ENCODE results near the gene MYH11. TPM values are rescaled to one million over a fixed set of nuclear protein-coding genes. Genes with fewer than 3 reads are reported as not detected.

Gene MYH11
- total and polyA plus RNA-seq, 10 of the 15 experiments (the other 5 are each of a cell fraction or from before 2014, with no cell fraction given), result 0.01 to 1.9 (median 0.13) TPM; not detected in 1

DNA sequence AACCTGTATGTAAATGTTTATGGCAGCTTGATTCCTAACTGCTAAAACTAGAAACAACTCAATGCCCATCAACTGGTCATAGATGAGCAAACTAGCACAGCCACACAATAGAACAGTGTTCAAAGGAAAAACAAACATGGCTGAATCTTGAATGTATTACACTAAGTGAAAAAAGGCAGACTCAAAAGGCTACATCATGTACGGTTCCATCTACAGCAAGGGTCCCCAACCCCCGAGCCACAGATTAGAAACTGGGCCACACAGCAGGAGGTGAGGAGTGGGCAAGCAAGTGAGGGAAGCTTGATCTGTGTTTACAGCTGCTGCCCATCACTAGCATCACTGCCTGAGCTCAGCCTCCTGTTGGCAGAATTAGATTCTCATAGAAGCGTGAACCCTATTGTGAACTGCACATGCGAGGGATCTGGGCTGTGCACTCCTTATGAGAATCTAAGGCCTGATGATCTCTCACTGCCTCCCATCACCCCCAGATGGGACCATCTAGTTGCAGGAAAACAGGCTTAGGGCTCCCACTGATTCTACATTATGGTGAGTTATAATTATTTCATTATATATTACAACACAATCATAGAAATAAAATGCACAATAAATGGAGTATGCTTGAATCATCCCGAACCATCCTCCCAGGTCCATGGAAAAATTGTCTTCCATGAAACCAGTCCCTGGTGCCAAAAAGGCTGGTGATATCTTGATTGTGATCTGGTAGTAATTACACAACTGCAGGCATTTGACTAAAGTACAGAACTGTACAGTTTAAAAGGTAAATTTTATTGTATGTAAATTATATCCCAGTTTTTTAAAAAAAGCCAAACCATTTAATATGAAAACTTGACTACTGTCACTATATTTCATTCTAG lies 23.8 kb upstream of the MYH11 start:
- no peaks in the 10 kb centered on the region for H3K27me3 ChIP-seq (replicated peaks in 1 of 2; ENCODE audit: control insufficient read depth in 2 of 2, insufficient read depth in 2 of 2, low read length in 1 of 2)
- no peaks in the 10 kb centered on the region for H3K9me3 ChIP-seq (replicated peaks; ENCODE audit: control insufficient read depth, insufficient read depth, low read length)
- TF ChIP-seq, protein P1, sequence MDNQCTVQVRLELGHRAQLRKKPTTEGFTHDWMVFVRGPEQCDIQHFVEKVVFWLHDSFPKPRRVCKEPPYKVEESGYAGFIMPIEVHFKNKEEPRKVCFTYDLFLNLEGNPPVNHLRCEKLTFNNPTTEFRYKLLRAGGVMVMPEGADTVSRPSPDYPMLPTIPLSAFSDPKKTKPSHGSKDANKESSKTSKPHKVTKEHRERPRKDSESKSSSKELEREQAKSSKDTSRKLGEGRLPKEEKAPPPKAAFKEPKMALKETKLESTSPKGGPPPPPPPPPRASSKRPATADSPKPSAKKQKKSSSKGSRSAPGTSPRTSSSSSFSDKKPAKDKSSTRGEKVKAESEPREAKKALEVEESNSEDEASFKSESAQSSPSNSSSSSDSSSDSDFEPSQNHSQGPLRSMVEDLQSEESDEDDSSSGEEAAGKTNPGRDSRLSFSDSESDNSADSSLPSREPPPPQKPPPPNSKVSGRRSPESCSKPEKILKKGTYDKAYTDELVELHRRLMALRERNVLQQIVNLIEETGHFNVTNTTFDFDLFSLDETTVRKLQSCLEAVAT (IDR thresholded peaks at IDR 0.05), result no peak
- TF ChIP-seq, protein P2, sequence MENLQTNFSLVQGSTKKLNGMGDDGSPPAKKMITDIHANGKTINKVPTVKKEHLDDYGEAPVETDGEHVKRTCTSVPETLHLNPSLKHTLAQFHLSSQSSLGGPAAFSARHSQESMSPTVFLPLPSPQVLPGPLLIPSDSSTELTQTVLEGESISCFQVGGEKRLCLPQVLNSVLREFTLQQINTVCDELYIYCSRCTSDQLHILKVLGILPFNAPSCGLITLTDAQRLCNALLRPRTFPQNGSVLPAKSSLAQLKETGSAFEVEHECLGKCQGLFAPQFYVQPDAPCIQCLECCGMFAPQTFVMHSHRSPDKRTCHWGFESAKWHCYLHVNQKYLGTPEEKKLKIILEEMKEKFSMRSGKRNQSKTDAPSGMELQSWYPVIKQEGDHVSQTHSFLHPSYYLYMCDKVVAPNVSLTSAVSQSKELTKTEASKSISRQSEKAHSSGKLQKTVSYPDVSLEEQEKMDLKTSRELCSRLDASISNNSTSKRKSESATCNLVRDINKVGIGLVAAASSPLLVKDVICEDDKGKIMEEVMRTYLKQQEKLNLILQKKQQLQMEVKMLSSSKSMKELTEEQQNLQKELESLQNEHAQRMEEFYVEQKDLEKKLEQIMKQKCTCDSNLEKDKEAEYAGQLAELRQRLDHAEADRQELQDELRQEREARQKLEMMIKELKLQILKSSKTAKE (IDR thresholded peaks at IDR 0.05; ENCODE audit: low read depth, poor library complexity, severe bottlenecking), result no peak
- TF ChIP-seq NRF1 (conservative IDR thresholded peaks at IDR 0.05; ENCODE audit: low read depth, low read length) (no peak), MTA3 (IDR thresholded peaks at IDR 0.05; ENCODE audit: borderline replicate concordance, low read length) (no peak), CBFB (IDR thresholded peaks at IDR 0.05; ENCODE audit: low read depth) (no peak), NBN (IDR thresholded peaks at IDR 0.05) (no peak), ZSCAN29 (IDR thresholded peaks at IDR 0.05) (no peak), STAT1 (conservative IDR thresholded peaks at IDR 0.05) (no peak)
- TF ChIP-seq, protein P3, sequence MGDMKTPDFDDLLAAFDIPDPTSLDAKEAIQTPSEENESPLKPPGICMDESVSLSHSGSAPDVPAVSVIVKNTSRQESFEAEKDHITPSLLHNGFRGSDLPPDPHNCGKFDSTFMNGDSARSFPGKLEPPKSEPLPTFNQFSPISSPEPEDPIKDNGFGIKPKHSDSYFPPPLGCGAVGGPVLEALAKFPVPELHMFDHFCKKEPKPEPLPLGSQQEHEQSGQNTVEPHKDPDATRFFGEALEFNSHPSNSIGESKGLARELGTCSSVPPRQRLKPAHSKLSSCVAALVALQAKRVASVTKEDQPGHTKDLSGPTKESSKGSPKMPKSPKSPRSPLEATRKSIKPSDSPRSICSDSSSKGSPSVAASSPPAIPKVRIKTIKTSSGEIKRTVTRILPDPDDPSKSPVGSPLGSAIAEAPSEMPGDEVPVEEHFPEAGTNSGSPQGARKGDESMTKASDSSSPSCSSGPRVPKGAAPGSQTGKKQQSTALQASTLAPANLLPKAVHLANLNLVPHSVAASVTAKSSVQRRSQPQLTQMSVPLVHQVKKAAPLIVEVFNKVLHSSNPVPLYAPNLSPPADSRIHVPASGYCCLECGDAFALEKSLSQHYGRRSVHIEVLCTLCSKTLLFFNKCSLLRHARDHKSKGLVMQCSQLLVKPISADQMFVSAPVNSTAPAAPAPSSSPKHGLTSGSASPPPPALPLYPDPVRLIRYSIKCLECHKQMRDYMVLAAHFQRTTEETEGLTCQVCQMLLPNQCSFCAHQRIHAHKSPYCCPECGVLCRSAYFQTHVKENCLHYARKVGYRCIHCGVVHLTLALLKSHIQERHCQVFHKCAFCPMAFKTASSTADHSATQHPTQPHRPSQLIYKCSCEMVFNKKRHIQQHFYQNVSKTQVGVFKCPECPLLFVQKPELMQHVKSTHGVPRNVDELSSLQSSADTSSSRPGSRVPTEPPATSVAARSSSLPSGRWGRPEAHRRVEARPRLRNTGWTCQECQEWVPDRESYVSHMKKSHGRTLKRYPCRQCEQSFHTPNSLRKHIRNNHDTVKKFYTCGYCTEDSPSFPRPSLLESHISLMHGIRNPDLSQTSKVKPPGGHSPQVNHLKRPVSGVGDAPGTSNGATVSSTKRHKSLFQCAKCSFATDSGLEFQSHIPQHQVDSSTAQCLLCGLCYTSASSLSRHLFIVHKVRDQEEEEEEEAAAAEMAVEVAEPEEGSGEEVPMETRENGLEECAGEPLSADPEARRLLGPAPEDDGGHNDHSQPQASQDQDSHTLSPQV (IDR thresholded peaks at IDR 0.05), result no peak
- TF ChIP-seq, protein P4, sequence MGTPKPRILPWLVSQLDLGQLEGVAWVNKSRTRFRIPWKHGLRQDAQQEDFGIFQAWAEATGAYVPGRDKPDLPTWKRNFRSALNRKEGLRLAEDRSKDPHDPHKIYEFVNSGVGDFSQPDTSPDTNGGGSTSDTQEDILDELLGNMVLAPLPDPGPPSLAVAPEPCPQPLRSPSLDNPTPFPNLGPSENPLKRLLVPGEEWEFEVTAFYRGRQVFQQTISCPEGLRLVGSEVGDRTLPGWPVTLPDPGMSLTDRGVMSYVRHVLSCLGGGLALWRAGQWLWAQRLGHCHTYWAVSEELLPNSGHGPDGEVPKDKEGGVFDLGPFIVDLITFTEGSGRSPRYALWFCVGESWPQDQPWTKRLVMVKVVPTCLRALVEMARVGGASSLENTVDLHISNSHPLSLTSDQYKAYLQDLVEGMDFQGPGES (IDR thresholded peaks at IDR 0.05), result no peak
- H3K9ac ChIP-seq (ENCODE audit: control insufficient read depth, insufficient read depth, low read length), result no peak overlapping the region
- 54% methylated on average over 5 of the region's 5 CpGs for WGBS (ENCODE audit: insufficient coverage, insufficient replicate concordance, low lambda C conversion rate, missing lambda C conversion rate)
- peaks cover 3% of the 10 kb centered on the region; the same call in 1 of the 2 replicates for H3K4me1 ChIP-seq (ENCODE audit: control insufficient read depth, insufficient read depth, low read length)
- ATAC-seq, result peak; percentile 35; the same call in 2 of the 3 replicates
- SMC1A ChIA-PET (ENCODE audit: uncharacterized antibody, unreplicated experiment), result interaction anchor here (2.8 kb wide), 1 partner anchor 7 kb away, joined by 14 read pairs; the partner anchor contains the start of gene CEP20
- in situ Hi-C loops (cut with MboI), result no loop called here
- CTCF ChIA-PET, result interaction anchor here (0.6 kb wide), 1 partner anchor 17 kb away, joined by 3 read pairs; no protein-coding TSS in a partner anchor
- intact Hi-C loops (cut with micrococcal nuclease; ENCODE audit: unreplicated experiment), result loop anchor here (10.0 kb wide), 1 partner anchor 154 kb away; no protein-coding TSS in a partner anchor
- BruUV-seq (replicated peaks), result no TSS peak
- no peak for FAIRE-seq
- H3K79me2 ChIP-seq (ENCODE audit: control insufficient read depth, insufficient read depth, low read length), result peaks cover 9% of the 10 kb centered on the region
- RAD21 ChIA-PET (ENCODE audit: unreplicated experiment), result no interaction called here
- no peak overlapping the region for H2AFZ ChIP-seq (ENCODE audit: control insufficient read depth, low read depth, low read length)
- no peak overlapping the region for H3K4me3 ChIP-seq
- POLR2A ChIA-PET, result no interaction called here
- DNase-seq (ENCODE audit: low read depth, low spot score), result no peak
- H3K36me3 ChIP-seq (ENCODE audit: control insufficient read depth in 2 of 2, insufficient read depth in 2 of 2, low read length in 1 of 2), result peaks cover 3 to 6% of the 10 kb centered on the region in 2 experiments
- H3K4me2 ChIP-seq (ENCODE audit: control insufficient read depth, insufficient read depth), result no peak overlapping the region
- no peak overlapping the region for H3K27ac ChIP-seq (ENCODE audit: control insufficient read depth, insufficient read depth)
- H4K20me1 ChIP-seq (ENCODE audit: control insufficient read depth, insufficient read depth), result no peaks in the 10 kb centered on the region
